Epithelial cell of proximal tubule (primary cell): ENCODE results near the gene TNIK. TPM values are rescaled to one million over a fixed set of nuclear protein-coding genes. Genes with fewer than 3 reads are reported as not detected.

Experiments used
- DNase-seq: peaks from one replicate; pipeline ENCODE4 v3.0.0-alpha.2; 2011; ENCODE audit warnings: low read depth
- H3K4me3 ChIP-seq: 2 replicates; pipeline ENCODE4 v1.5.1; 2011; ENCODE audit warnings: low read depth, mild to moderate bottlenecking, low read length
- total RNA-seq: library from RNA; depleted of rRNA; stranded (reverse); fragments of >200 nt; gene quantifications from 2 replicates; pipeline ENCODE4 v1.2.3, GENCODE V29; 2015
- TF ChIP-seq, protein P1 (sequence below): conservative IDR thresholded peaks from 2 replicates; pipeline ENCODE4 v1.5.1; 2012; ENCODE audit warnings: low read depth, mild to moderate bottlenecking, low read length

The TNIK gene
- total RNA-seq, 1 donor from 2014 or later: 11.8 TPM

DNA sequence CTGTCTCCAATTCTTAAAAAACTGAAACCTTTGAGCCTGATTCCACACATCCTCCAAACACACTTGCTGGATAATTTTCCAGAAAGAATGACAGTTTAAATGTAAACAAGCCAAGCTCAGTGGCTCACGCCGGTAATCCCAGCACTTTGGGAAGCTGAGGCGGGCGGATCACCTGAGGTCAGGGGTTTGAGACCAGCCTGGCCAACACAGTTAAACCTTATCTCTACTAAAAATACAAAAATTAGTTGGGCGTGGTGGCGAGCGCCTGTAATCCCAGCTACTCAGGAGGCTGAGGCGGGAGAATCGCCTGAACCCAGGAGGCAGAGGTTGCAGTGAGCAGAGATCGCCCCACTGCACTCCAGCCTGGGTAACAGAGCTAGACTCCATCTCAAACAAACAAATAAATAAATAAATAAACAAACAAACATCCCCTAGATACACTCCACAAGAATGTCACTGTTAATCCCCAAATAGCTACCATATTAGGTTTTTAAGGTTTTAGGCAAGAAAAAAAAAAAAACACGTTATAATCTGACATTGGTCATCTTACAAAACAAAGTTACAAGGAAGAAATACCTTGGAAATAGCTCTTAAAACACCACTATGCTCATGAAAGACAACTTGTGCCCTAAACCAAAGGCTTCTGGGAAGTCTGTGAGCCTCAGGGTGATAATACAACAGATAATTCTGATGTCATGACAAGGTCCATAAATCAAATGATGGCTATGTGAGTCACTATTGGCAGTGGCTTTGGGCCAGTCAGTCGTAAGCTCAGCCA, 13.2 kb downstream of the TNIK start:
- no peak overlapping the region for H3K4me3 ChIP-seq
- DNase-seq: peak; percentile 68
- TF ChIP-seq, protein P1, sequence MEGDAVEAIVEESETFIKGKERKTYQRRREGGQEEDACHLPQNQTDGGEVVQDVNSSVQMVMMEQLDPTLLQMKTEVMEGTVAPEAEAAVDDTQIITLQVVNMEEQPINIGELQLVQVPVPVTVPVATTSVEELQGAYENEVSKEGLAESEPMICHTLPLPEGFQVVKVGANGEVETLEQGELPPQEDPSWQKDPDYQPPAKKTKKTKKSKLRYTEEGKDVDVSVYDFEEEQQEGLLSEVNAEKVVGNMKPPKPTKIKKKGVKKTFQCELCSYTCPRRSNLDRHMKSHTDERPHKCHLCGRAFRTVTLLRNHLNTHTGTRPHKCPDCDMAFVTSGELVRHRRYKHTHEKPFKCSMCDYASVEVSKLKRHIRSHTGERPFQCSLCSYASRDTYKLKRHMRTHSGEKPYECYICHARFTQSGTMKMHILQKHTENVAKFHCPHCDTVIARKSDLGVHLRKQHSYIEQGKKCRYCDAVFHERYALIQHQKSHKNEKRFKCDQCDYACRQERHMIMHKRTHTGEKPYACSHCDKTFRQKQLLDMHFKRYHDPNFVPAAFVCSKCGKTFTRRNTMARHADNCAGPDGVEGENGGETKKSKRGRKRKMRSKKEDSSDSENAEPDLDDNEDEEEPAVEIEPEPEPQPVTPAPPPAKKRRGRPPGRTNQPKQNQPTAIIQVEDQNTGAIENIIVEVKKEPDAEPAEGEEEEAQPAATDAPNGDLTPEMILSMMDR: no peak

DNA sequence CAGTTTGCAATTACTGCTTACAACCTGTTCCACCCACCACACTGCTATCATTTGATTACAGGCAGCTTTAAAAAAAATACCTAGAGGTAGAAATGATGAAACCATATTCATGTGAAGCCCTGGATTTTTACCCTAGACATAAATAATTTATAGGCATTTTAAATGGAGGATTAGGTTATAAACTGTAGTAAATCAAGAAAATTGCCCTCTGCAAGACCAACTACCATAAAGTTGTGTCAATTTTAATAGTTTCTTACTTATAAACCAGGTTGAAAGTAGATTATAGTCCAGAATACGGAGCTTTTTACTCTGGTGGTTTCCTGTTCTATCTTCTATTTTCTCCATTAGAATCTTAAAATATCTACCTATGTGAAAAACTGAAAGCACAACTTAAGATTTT, 13.9 kb downstream of the TNIK start:
- H3K4me3 ChIP-seq: no peak overlapping the region
- TF ChIP-seq, protein P1: no peak
- DNase-seq: no peak

DNA sequence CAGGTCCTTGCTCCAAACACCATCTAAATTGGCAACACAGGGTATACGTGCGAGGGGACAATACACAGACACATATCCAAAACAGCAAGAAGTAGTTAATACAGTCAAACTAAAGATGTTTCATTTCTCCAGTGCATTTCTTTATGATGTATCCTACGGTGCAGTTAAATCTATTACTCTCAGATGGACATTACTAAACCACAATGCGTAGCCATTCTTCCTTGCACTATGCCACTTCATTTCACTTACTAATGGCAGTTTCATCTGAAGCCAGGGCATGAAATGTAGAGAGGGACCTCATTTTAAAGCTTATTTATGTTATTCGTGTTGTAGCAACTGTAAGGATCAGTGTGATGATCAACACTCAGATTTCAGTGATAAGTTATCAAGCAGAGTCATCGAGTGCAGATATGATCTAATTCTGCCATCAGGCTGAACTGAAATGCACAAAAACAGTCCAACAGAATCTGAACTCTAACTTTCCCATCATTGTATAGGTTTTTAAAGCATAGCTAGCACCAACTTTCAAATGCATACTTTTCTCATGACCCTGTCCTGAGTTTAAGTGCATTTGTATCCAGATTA, 14.5 kb downstream of the TNIK start:
- no peak overlapping the region for H3K4me3 ChIP-seq
- TF ChIP-seq, protein P1: no peak
- DNase-seq: no peak

DNA sequence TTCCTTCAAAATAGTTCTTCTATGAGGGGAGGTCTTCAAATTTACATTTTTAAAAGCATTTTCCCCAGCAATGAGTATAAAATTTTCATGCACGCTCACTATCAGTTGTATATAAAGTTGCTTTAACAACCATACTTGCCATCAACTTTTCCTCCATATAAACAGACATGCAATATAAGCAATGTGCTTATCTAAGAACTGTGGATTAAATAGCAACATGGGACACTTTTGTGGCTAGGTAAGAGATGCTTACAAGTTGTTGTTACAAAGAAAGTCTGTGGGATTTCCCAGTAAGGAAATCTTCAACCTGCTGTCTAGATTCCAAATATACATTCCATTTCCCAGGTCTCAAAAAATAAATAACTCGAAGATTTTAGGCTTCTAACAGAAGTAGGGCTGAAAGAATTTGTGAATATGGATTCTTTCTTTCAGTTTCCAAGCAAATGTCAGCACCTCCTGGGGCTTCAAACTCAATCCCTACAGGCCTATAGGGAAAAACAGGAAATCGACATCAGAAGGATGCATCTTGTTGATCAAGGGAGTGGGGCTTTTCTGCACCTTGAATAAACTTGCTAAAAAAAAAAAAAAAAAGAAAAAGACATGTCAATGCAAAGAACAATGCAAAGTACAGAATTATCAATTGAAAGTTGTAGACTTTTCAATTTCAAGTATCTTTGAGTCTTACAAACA, 16.1 kb downstream of the TNIK start:
- TF ChIP-seq, protein P1: no peak
- DNase-seq: no peak
- H3K4me3 ChIP-seq: no peak overlapping the region

- no peak overlapping the region for H3K4me3 ChIP-seq
- TF ChIP-seq, protein P1: no peak
- DNase-seq: no peak
These were observed 16.8 kb downstream of the TNIK start for GRCh38 chr3:171443211-171443957.

DNA sequence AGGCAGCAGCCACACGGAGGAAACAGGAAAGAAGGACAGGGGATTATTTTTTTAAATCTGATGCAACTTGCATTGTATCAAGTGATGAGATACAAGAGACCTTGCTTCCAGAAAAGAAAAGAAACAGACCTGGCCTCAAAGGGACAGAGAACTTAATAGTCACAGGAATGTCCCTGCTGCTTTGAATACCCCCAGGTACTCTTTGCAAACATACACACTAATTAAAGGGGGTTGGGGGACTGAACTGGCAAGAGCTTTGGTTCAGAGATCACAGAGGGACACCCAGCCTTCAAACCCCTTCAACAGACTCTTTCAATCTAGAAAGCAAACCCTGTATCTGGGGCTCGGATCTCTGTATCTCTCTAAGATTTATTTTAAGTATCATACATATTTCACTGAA, 18.0 kb downstream of the TNIK start:
- H3K4me3 ChIP-seq: no peak overlapping the region
- TF ChIP-seq, protein P1: no peak
- DNase-seq: no peak
